ENCODE results near the gene ARHGAP22.

The ARHGAP22 gene

GRCh38 chr10:48467669-48468068, 137.2 kb downstream of the ARHGAP22 start:
- no peak for DNase-seq (ENCODE audit: extremely low read depth in 1 of 2, low read depth in 1 of 2)

DNA sequence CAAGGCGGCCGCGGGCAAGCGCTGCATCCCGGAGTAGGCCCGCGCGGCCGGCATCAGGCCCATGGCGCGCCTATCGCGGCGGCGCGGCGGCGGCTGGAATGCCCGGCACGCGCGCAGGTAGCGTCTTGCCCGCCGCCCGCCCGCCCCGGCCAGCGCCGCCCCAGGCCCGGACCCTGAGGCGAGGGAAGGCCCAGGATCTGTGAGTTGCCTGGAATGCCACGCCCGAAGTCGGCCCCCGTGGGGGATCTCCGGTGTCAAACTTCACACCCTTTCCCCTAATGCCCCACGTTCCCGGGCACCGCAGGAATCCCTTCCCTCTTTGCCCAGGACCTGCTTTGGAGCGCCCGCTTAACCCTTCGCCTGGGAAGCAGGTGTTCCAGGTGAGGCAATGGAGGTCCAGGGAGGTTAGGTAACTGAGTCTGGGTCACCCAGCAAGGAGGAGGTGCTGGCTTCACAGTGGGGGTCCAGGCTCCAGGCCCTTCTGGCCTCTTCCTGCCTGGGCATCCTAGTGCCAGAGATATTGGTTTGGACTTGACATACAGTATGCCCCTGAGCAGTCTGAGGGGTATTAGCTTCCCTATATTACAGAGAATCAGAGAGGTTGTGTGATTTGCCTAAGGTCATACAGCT, 138.1 kb downstream of the ARHGAP22 start:
- no peak for DNase-seq (ENCODE audit: extremely low read depth in 1 of 2, low read depth in 1 of 2)

DNA sequence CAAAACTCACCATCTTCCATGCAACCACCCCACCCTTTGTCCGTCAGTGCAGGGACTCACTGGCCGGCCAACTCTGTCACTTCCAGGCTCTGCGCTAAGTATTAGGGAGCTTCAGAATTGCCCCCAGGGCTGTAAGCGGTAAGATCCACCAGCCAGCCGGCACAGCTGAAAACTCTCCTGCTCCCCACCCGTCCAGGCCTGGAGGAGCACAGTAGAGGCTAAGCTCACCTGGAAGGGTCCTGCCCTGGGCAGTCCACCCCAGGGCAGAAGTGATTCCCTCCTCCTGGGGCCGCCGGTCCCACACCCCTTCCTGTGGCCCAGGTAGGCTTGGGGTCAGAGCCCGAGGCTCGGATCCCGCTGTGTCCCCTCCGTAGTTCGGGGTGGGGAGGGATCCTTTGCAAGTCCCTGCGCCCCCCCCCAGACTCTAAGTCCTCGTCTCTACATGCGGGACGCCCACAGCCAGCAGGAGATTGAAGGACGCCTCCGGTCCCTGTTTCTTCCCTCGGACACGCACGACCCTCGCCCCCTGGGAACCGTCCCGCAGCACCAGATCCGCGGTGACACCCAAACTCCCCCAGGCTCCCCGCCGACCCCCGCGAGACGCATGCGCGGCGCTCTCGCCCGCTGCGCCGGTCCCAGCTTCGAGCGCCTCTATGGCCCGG, 138.9 kb downstream of the ARHGAP22 start:
- no peak for DNase-seq (ENCODE audit: extremely low read depth in 1 of 2, low read depth in 1 of 2)

- no peak for DNase-seq (ENCODE audit: extremely low read depth in 1 of 2, low read depth in 1 of 2)
Measured at GRCh38 chr10:48464871-48465736, 139.8 kb downstream of the ARHGAP22 start.

GRCh38 chr10:48464121-48464870, 140.6 kb downstream of the ARHGAP22 start:
- DNase-seq (ENCODE audit: extremely low read depth in 1 of 2, low read depth in 1 of 2) = no peak

DNA sequence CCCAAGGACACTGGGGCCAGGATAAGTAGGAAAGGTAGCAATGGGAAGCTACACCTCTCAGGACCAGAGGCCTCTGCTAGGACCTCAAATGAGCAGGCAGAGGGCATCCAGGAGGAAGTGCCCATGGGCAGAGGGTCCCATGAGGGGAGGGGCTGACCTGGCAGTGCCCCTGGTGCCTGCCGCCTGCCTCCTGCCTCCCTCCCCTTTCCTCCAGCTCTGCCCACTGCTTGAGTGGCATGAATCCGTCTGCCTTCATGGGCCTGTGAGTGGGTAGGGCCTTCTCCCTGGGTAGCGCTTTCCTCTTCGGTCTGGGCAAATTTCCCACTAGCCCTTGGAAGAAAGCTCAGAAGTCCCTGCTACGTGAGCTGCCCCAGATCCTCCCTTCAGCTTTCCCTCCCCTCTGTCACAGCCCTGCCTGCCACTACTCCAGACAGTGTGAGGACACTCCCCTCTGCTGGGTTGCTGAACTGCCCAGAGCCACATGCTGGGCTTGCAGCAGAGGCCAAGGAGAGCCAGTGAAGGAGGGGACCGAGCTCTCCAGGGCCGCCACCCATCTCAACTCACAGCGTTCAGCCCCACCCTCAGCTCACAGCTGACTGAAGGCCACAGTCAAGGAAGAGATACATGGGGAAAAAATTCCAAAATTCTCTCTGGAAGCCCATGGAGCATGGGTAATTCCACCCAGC, 141.4 kb downstream of the ARHGAP22 start:
- no peak for DNase-seq (ENCODE audit: extremely low read depth in 1 of 2, low read depth in 1 of 2)

- no peak for DNase-seq (ENCODE audit: extremely low read depth in 1 of 2, low read depth in 1 of 2)
Measured at GRCh38 chr10:48462482-48463020, 142.3 kb downstream of the ARHGAP22 start.

GRCh38 chr10:48461623-48462481, 143.0 kb downstream of the ARHGAP22 start:
- no peak for DNase-seq (ENCODE audit: extremely low read depth in 1 of 2, low read depth in 1 of 2)

DNA sequence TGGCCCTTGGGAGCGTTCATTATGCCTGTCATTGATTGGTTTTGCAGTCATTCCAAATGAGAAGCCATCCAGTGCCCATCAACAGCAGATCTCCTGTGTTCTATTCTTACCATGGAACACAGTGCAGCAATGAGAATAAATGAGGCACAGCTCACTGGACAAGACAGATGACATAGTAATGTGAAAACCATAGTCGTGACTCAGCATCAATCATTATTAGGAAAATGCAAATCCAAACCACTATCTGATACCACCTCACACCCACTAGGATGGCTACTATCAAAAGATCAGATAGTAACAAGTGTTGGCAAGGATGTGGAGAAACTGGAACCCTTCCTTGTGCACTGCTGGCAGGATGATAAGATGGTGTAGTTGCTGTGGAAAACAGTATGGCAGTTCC, 144.7 kb downstream of the ARHGAP22 start:
- no peak for DNase-seq (ENCODE audit: extremely low read depth in 1 of 2, low read depth in 1 of 2)

GRCh38 chr10:48459270-48460150, 145.4 kb downstream of the ARHGAP22 start:
- no peak for DNase-seq (ENCODE audit: extremely low read depth in 1 of 2, low read depth in 1 of 2)

- DNase-seq (ENCODE audit: extremely low read depth in 1 of 2, low read depth in 1 of 2) = no peak
Measured at GRCh38 chr10:48458662-48459048, 146.2 kb downstream of the ARHGAP22 start.

DNA sequence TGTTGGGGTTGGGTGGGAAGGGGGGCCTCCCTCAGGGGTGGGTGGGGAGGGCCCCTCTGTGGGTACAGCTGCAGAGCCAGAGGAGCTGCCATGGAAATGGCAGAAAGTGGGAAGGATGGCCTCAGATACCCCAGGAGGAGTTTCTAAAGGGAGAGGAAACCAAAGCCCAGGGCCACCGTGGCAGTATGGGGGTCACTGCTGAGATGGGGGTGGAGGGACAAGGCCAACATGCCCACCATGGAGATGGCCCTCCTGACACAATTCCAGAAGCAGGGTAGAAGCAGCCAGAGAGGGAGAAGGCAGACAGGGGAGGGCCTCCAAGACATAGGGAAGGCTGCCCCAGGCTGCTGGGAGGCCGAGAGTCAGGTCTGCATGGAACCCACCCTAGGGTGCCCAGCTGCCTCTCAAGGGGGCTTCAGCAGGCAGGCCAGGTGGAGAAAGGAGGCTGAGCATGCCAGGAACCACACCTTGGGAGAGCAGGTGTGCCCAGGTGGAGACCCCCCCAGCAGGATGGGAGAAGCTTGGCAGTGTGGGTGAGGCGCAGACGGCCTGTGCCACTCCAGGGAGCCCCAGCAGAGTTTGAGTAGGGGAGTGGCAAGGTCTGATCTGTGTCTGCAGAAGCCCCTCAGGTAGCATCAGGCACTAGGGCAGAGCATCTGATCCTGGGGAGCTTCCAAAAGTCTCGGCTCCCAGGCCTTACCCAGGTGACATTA, 146.8 kb downstream of the ARHGAP22 start:
- no peak for DNase-seq (ENCODE audit: extremely low read depth in 1 of 2, low read depth in 1 of 2)

GRCh38 chr10:48456808-48457761, 147.8 kb downstream of the ARHGAP22 start:
- DNase-seq (ENCODE audit: extremely low read depth in 1 of 2, low read depth in 1 of 2) = no peak

GRCh38 chr10:48456361-48456804, 148.5 kb downstream of the ARHGAP22 start:
- DNase-seq (ENCODE audit: extremely low read depth in 1 of 2, low read depth in 1 of 2) = no peak

GRCh38 chr10:48455392-48456151, 149.3 kb downstream of the ARHGAP22 start:
- no peak for DNase-seq (ENCODE audit: extremely low read depth in 1 of 2, low read depth in 1 of 2)

GRCh38 chr10:48455055-48455391, 149.8 kb downstream of the ARHGAP22 start:
- no peak for DNase-seq (ENCODE audit: extremely low read depth in 1 of 2, low read depth in 1 of 2)

All from activated CD8-positive, alpha-beta memory T cell treated with anti-CD3 and anti-CD28 coated beads for 1 hour (primary cell).